ENCODE results near the gene PKDREJ. TPM values are rescaled to one million over a fixed set of nuclear protein-coding genes. Genes with fewer than 3 reads are reported as not detected.

PKDREJ gene
- polyA plus RNA-seq, 1 donor (not counting 4 experiments of a cell fraction or from before 2014, with no cell fraction given): 0.01 TPM

- TF ChIP-seq, protein P1, sequence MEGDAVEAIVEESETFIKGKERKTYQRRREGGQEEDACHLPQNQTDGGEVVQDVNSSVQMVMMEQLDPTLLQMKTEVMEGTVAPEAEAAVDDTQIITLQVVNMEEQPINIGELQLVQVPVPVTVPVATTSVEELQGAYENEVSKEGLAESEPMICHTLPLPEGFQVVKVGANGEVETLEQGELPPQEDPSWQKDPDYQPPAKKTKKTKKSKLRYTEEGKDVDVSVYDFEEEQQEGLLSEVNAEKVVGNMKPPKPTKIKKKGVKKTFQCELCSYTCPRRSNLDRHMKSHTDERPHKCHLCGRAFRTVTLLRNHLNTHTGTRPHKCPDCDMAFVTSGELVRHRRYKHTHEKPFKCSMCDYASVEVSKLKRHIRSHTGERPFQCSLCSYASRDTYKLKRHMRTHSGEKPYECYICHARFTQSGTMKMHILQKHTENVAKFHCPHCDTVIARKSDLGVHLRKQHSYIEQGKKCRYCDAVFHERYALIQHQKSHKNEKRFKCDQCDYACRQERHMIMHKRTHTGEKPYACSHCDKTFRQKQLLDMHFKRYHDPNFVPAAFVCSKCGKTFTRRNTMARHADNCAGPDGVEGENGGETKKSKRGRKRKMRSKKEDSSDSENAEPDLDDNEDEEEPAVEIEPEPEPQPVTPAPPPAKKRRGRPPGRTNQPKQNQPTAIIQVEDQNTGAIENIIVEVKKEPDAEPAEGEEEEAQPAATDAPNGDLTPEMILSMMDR (optimal IDR thresholded peaks at IDR 0.05 in 1 of 3, IDR thresholded peaks at IDR 0.05 in 1 of 3, conservative IDR thresholded peaks at IDR 0.05 in 1 of 3; ENCODE audit: extremely low read depth in 1 of 3, insufficient read depth in 2 of 3, low read length in 3 of 3): no peak
- TF ChIP-seq EZH2 (IDR thresholded peaks at IDR 0.05; ENCODE audit: low read length): no peak
- no peak overlapping the region for H2AFZ ChIP-seq (ENCODE audit: control insufficient read depth, low read length)
- H3K4me2 ChIP-seq (ENCODE audit: control insufficient read depth, extremely low read depth, insufficient read depth, low read depth, low read length): no peak overlapping the region
- H3K36me3 ChIP-seq (ENCODE audit: control insufficient read depth in 2 of 2, extremely low read depth in 1 of 2, insufficient read depth in 2 of 2, low read length in 2 of 2): peaks cover 1 to 11% of the 10 kb centered on the region in 2 experiments
- no peaks in the 10 kb centered on the region for H3K9me3 ChIP-seq (ENCODE audit: control insufficient read depth, low read depth, low read length)
- H3K79me2 ChIP-seq (ENCODE audit: control insufficient read depth, insufficient read depth, low read length): peaks cover 40% of the 10 kb centered on the region
- no peaks in the 10 kb centered on the region for H3K9me1 ChIP-seq (ENCODE audit: control insufficient read depth, extremely low read depth, insufficient read depth, low read length)
- H3K27me3 ChIP-seq (ENCODE audit: control insufficient read depth, extremely low read depth, insufficient read depth, low read length): no peaks in the 10 kb centered on the region
- no peak overlapping the region for H3K27ac ChIP-seq (ENCODE audit: control insufficient read depth, insufficient read depth, low read length)
- no peak overlapping the region for H3K4me3 ChIP-seq (ENCODE audit: control insufficient read depth in 2 of 3, extremely low read depth in 1 of 3, insufficient read depth in 2 of 3, low read depth in 1 of 3, low read length in 3 of 3)
- dilution Hi-C loops (cut with MboI; ENCODE audit: extremely low pct_ligation_motif_present, low sequenced_read_pairs): no loop called here
- DNase-seq (ENCODE audit: low read depth, low spot score): no peak
- H3K4me1 ChIP-seq (ENCODE audit: control insufficient read depth, extremely low read depth, insufficient read depth, low read length): peaks cover under 1% of the 10 kb centered on the region
- H4K20me1 ChIP-seq (ENCODE audit: control insufficient read depth, extremely low read depth, insufficient read depth, low read length): peaks cover 4% of the 10 kb centered on the region
- no peak overlapping the region for H3K9ac ChIP-seq (ENCODE audit: control insufficient read depth, extremely low read depth, insufficient read depth, low read length)
- no peak for FAIRE-seq
These were observed 45.3 kb upstream of the PKDREJ start for GRCh38 chr22:46308283-46308988.

DNA sequence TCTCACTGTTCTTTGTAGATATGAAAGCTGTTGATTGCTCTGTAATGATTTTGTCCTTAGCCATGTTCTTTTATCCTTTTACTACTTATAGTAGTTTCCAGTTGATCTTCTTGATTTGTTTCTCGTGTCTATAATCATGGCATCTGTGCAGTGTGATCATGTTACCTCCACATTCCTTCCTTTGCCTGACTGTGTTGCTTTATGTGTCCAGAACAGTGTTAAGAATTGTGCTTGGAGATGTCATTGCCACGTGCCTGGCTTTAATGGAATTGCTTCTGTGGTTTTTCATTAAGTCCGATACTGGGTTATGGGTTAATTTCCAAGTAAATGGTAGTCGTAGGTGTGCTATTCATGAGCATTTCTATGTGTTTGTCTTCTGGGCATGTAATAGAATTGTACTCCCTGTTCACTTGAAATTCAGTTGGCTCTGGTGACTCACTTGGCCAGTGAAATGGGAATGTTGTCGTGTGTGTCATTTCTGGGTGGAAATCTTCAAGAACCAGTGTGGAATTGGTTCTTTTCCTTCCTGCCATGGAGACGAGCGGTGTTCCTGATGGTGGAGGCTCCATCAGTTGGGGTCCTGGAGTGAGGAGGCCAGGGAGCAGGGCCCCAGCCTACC, 40.3 kb upstream of the PKDREJ start:
- no peak overlapping the region for H3K4me2 ChIP-seq (ENCODE audit: control insufficient read depth, extremely low read depth, insufficient read depth, low read depth, low read length)
- TF ChIP-seq, protein P1 (optimal IDR thresholded peaks at IDR 0.05 in 1 of 3, IDR thresholded peaks at IDR 0.05 in 1 of 3, conservative IDR thresholded peaks at IDR 0.05 in 1 of 3; ENCODE audit: extremely low read depth in 1 of 3, insufficient read depth in 2 of 3, low read length in 3 of 3): no peak
- TF ChIP-seq EZH2 (IDR thresholded peaks at IDR 0.05; ENCODE audit: low read length): no peak
- no peak overlapping the region for H3K9ac ChIP-seq (ENCODE audit: control insufficient read depth, extremely low read depth, insufficient read depth, low read length)
- H3K27me3 ChIP-seq (ENCODE audit: control insufficient read depth, extremely low read depth, insufficient read depth, low read length): no peaks in the 10 kb centered on the region
- H3K27ac ChIP-seq (ENCODE audit: control insufficient read depth, insufficient read depth, low read length): no peak overlapping the region
- peaks cover 0 to 24% of the 10 kb centered on the region in 2 experiments for H3K36me3 ChIP-seq (ENCODE audit: control insufficient read depth in 2 of 2, extremely low read depth in 1 of 2, insufficient read depth in 2 of 2, low read length in 2 of 2)
- H3K4me3 ChIP-seq (ENCODE audit: control insufficient read depth in 2 of 3, extremely low read depth in 1 of 3, insufficient read depth in 2 of 3, low read depth in 1 of 3, low read length in 3 of 3): no peak overlapping the region
- dilution Hi-C loops (cut with MboI; ENCODE audit: extremely low pct_ligation_motif_present, low sequenced_read_pairs): no loop called here
- no peaks in the 10 kb centered on the region for H3K9me1 ChIP-seq (ENCODE audit: control insufficient read depth, extremely low read depth, insufficient read depth, low read length)
- H3K4me1 ChIP-seq (ENCODE audit: control insufficient read depth, extremely low read depth, insufficient read depth, low read length): peaks cover 3% of the 10 kb centered on the region
- H3K9me3 ChIP-seq (ENCODE audit: control insufficient read depth, low read depth, low read length): no peaks in the 10 kb centered on the region
- no peak overlapping the region for H2AFZ ChIP-seq (ENCODE audit: control insufficient read depth, low read length)
- no peak for FAIRE-seq
- DNase-seq (ENCODE audit: low read depth, low spot score): no peak
- H4K20me1 ChIP-seq (ENCODE audit: control insufficient read depth, extremely low read depth, insufficient read depth, low read length): peaks cover 5% of the 10 kb centered on the region
- peaks cover 59% of the 10 kb centered on the region for H3K79me2 ChIP-seq (ENCODE audit: control insufficient read depth, insufficient read depth, low read length)

Data from keratinocyte (primary cell).